SK-N-SH treated with all-trans-retinoic acid at 6 μM for 48 hours (cell line): Measurements from ENCODE around the gene SMIM7.

Experiments
- CSRNP3 ChIP-seq: fragments of 250-450 bp; sonication (Bioruptor Pico); IDR thresholded peaks from 2 replicates; pipeline ENCODE4 v1.5.1; 2021; ENCODE audit warnings: mild to moderate bottlenecking, moderate library complexity
- GLIS3 ChIP-seq: fragments of 250-450 bp; sonication (Bioruptor Pico); IDR thresholded peaks from 2 replicates; pipeline ENCODE4 v1.5.0; 2020; ENCODE audit warnings: mild to moderate bottlenecking, moderate library complexity

- TF ChIP-seq CSRNP3 (no peak), GLIS3 (CRISPR knock-in tag) (no peak)
These were observed 18.2 kb downstream of the SMIM7 start for GRCh38 chr19:16641695-16642094.
